Peyer's patch (tissue), 4 donors: ENCODE measurements around the gene ARID3B.

Source experiments
- CTCF ChIP-seq, 6 experiments: fragments of 450-650 bp in 4 of 6; fragments of 200-600 bp in 2 of 6; sonication (generic) in 1 of 6; IDR thresholded peaks; one replicate each; pipeline ENCODE4 v1.5.1; 2017 to 2019; ENCODE audit warnings: antibody characterized with exemption in 6 of 6, mild to moderate bottlenecking in 3 of 6, moderate library complexity in 1 of 6
- POLR2A ChIP-seq, 2 donors: fragments of 450-650 bp; IDR thresholded peaks; one replicate each; pipeline ENCODE4 v1.5.1; 2017; ENCODE audit warnings: antibody characterized with exemption in 2 of 2, mild to moderate bottlenecking in 2 of 2, moderate library complexity in 2 of 2

- no peak for TF ChIP-seq CTCF (IDR thresholded peaks at IDR 0.05)
- TF ChIP-seq POLR2A (IDR thresholded peaks at IDR 0.05) = no peak
These were observed 1.4 kb downstream of the ARID3B start for GRCh38 chr15:74542166-74543042.
